PC-3 (cell line): Measurements from ENCODE around the gene SHROOM2. TPM values are rescaled to one million over a fixed set of nuclear protein-coding genes. Genes with fewer than 3 reads are reported as not detected.

Source experiments
- ATAC-seq: fragments of 200-7000 bp; cut with Tn5 transposase; 2 replicates; pipeline ENCODE4 v1.9.1; 2020; ENCODE audit warnings: mild to moderate bottlenecking, moderate library complexity
- BruUV-seq: library from RNA; stranded (reverse); fragments of 400-500 nt; replicated peaks from 2 replicates; lab custom pipeline; 2021; lab: Mats Ljungman, UMichigan
- CTCF ChIA-PET: fragments of 300-600 bp; sonication (Branson Sonifier 250); formaldehyde crosslinking; loops from one replicate; lab custom pipeline; 2022; ENCODE audit warnings: antibody characterized with exemption; lab: Charles Lee
- POLR2A ChIA-PET: fragments of 300-600 bp; sonication (Branson Sonifier 250); formaldehyde crosslinking; loops from one replicate; lab custom pipeline; 2022; ENCODE audit warnings: antibody characterized with exemption; ENCODE audit not compliant: unreplicated experiment; lab: Charles Lee
- DNase-seq: peaks from one replicate; pipeline ENCODE4 v3.0.0-alpha.2; 2015
- H2AFZ ChIP-seq: fragments of 300-600 bp; sonication (generic); 2 replicates; pipeline ENCODE4 v1.6.0; 2016; ENCODE audit warnings: antibody characterized with exemption, low read length
- H3F3A ChIP-seq: fragments of 300-600 bp; sonication (generic); one replicate; pipeline ENCODE4 v1.6.0; 2017; ENCODE audit warnings: antibody characterized with exemption, low read length, control low read depth, mild to moderate bottlenecking; ENCODE audit not compliant: unreplicated experiment
- H3K27ac ChIP-seq: fragments of 300-600 bp; sonication (generic); 2 replicates; pipeline ENCODE4 v1.5.1; 2016; ENCODE audit warnings: mild to moderate bottlenecking, low read length
- H3K27me3 ChIP-seq: fragments of 300-600 bp; sonication (generic); 2 replicates; pipeline ENCODE4 v1.6.1; 2016; ENCODE audit warnings: low read length, mixed read lengths
- H3K36me3 ChIP-seq: fragments of 300-600 bp; sonication (generic); 2 replicates; pipeline ENCODE4 v1.6.1; 2016; ENCODE audit warnings: low read depth, mixed run types, low read length, mixed read lengths
- H3K4me1 ChIP-seq: fragments of 300-600 bp; sonication (generic); 2 replicates; pipeline ENCODE4 v1.5.1; 2016; ENCODE audit warnings: low read length; ENCODE audit not compliant: insufficient read depth
- H3K4me2 ChIP-seq: fragments of 300-600 bp; sonication (generic); 2 replicates; pipeline ENCODE4 v1.6.0; 2016; ENCODE audit warnings: low read length
- H3K4me3 ChIP-seq: fragments of 300-600 bp; sonication (generic); 2 replicates; pipeline ENCODE4 v1.5.1; 2016; ENCODE audit warnings: mild to moderate bottlenecking, low read length, mixed read lengths
- H3K79me2 ChIP-seq: fragments of 300-600 bp; sonication (generic); 2 replicates; pipeline ENCODE4 v1.6.1; 2017; ENCODE audit warnings: low read length, mixed read lengths
- H3K9ac ChIP-seq: fragments of 300-600 bp; sonication (generic); 2 replicates; pipeline ENCODE4 v1.6.0; 2016; ENCODE audit warnings: mild to moderate bottlenecking, low read length
- H3K9me2 ChIP-seq: fragments of 300-600 bp; sonication (generic); replicated peaks from 2 replicates; pipeline ENCODE4 v1.6.1; 2016; ENCODE audit warnings: mixed run types, low read length, mixed read lengths
- H3K9me3 ChIP-seq: fragments of 300-600 bp; sonication (generic); 2 replicates; pipeline ENCODE4 v1.6.1; 2016; ENCODE audit warnings: low read length, mixed read lengths
- H4K20me1 ChIP-seq: fragments of 300-600 bp; sonication (generic); 2 replicates; pipeline ENCODE4 v1.6.1; 2016; ENCODE audit warnings: low read length, mixed read lengths
- CTCF ChIP-seq: fragments of 300-600 bp; sonication (generic); conservative IDR thresholded peaks from 2 replicates; pipeline ENCODE4 v1.5.1; 2017; ENCODE audit warnings: antibody characterized with exemption, low read depth, mild to moderate bottlenecking, low read length
- EZH2 ChIP-seq: fragments of 300-600 bp; sonication (generic); IDR thresholded peaks from one replicate; pipeline ENCODE4 v1.6.1; 2017; ENCODE audit warnings: antibody characterized with exemption, mild to moderate bottlenecking, low read length; ENCODE audit not compliant: unreplicated experiment
- EZH2phosphoT487 ChIP-seq: fragments of 300-600 bp; sonication (generic); IDR thresholded peaks from 2 replicates; pipeline ENCODE4 v1.6.1; 2018; ENCODE audit warnings: mild to moderate bottlenecking, antibody characterized with exemption, low read length, borderline replicate concordance
- intact Hi-C: fragments of 100-400 bp; cut with micrococcal nuclease; formaldehyde crosslinking; loops from 2 replicates; pipeline ENCODE4 v1.9.0; 2023
- total RNA-seq: library from RNA; depleted of rRNA; stranded (reverse); fragments of >200 nt; gene quantifications from 2 replicates; pipeline ENCODE4 v1.2.3, GENCODE V29; 2014

Gene SHROOM2
- total RNA-seq, 1 experiment from 2014 or later: 6.5 TPM

DNA sequence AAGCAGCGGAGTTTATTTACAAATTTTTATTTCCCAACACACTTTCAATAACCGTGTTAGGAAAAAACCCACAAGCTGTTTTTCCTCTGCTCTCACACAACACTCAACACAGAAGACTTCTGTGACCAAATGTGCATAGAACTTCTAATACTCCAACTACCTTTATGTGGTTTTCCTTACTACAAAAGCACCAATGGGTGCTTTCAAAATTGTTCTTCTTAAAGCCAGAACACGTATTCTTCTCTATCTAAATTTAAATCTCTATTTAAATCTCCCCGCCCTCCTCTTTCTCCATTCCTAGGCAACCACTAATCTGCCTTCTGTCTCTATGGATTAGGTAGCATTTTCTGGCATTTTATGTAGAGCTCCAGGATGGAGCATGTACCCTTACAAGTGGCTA lies 90.0 kb downstream of the SHROOM2 start:
- Histone ChIP-seq H3K4me3 (no peak overlapping the region), H3K27me3 (no peaks in the 10 kb centered on the region), H3K4me1 (peaks cover 17% of the 10 kb centered on the region), H3K36me3 (no peaks in the 10 kb centered on the region), H4K20me1 (no peaks in the 10 kb centered on the region), H3K27ac (no peak overlapping the region), H3K9me3 (no peaks in the 10 kb centered on the region), H3K4me2 (no peak overlapping the region), H3K79me2 (no peaks in the 10 kb centered on the region), H3F3A (no peaks in the 10 kb centered on the region), H3K9ac (no peak overlapping the region), H3K9me2 (no peaks in the 10 kb centered on the region), H2AFZ (no peak overlapping the region)
- no TSS peak for BruUV-seq
- intact Hi-C loops: loop anchor here (10.0 kb wide), 1 partner anchor 151 kb away; no protein-coding TSS in a partner anchor
- no peak for DNase-seq
- TF ChIP-seq CTCF (no peak), EZH2phosphoT487 (no peak), EZH2 (no peak)
- ChIA-PET POLR2A (no interaction called here), CTCF (no interaction called here)
- no peak for ATAC-seq

GRCh38 chrX:9878146-9878820 lies 92.1 kb downstream of the SHROOM2 start:
- no peak for TF ChIP-seq CTCF
- TF ChIP-seq EZH2: no peak
- TF ChIP-seq EZH2phosphoT487: no peak
- Histone ChIP-seq H3K9ac (no peak overlapping the region), H3F3A (no peaks in the 10 kb centered on the region), H3K4me1 (peaks cover 17% of the 10 kb centered on the region), H3K9me3 (no peaks in the 10 kb centered on the region), H2AFZ (no peak overlapping the region), H3K27me3 (no peaks in the 10 kb centered on the region), H3K4me3 (no peak overlapping the region), H3K36me3 (no peaks in the 10 kb centered on the region), H4K20me1 (no peaks in the 10 kb centered on the region), H3K27ac (no peak overlapping the region), H3K9me2 (no peaks in the 10 kb centered on the region), H3K4me2 (no peak overlapping the region), H3K79me2 (no peaks in the 10 kb centered on the region)
- ATAC-seq (no peak), DNase-seq (no peak)
- intact Hi-C loops: loop anchor here (10.0 kb wide), 1 partner anchor 153 kb away; no protein-coding TSS in a partner anchor
- no TSS peak for BruUV-seq
- CTCF ChIA-PET: no interaction called here
- POLR2A ChIA-PET: no interaction called here

DNA sequence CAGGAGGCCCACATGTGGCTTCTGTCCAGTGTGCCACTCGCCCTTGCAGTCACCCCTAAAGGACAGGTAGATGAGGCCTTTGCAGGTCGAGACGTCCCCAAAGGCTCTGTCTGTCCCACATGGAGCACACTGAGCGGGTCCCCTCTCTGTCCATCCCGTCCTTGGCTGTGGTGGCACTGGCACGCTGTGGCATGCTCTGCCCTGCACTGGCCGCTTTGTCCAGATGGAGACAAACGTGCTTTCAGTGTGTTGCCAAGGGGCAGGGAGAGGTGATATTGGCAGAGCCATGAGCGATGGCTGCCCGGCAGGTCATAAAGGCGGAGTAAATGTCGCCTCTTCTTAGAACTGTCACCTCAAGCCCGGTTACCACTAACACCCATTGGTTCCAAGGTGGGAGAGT lies 94.0 kb downstream of the SHROOM2 start:
- Histone ChIP-seq H3K4me2 (no peak overlapping the region), H3K79me2 (no peaks in the 10 kb centered on the region), H3K9me2 (no peaks in the 10 kb centered on the region), H3K4me1 (peaks cover 5% of the 10 kb centered on the region; the same call in 1 of the 2 replicates), H3K27ac (no peak overlapping the region), H3F3A (no peaks in the 10 kb centered on the region), H3K36me3 (no peaks in the 10 kb centered on the region), H3K9ac (no peak overlapping the region), H2AFZ (no peak overlapping the region), H3K4me3 (no peak overlapping the region), H3K9me3 (no peaks in the 10 kb centered on the region), H4K20me1 (no peaks in the 10 kb centered on the region), H3K27me3 (no peaks in the 10 kb centered on the region)
- TF ChIP-seq EZH2phosphoT487: no peak
- TF ChIP-seq EZH2: no peak
- TF ChIP-seq CTCF: no peak
- ATAC-seq (no peak), DNase-seq (no peak)
- intact Hi-C loops: no loop called here
- POLR2A ChIA-PET: no interaction called here
- no TSS peak for BruUV-seq
- CTCF ChIA-PET: interaction anchor here (0.6 kb wide), 1 partner anchor 127 kb away, joined by 3 read pairs; no protein-coding TSS in a partner anchor
